NB4 (cell line): Measurements from ENCODE around the gene SRGAP3.
A peak's percentile ranks its signal among the peaks of the same experiment; 100 is the strongest.

Experiments
- DNase-seq: peaks from one replicate; pipeline ENCODE4 v3.0.0; 2010; ENCODE audit warnings: low read depth
- H3K4me3 ChIP-seq: one replicate; pipeline ENCODE4 v1.5.1; 2011; ENCODE audit warnings: mild to moderate bottlenecking, low read depth, low read length, moderate library complexity
- MYC ChIP-seq: IDR thresholded peaks from 2 replicates; pipeline ENCODE4 v1.6.1; 2011; ENCODE audit warnings: low read depth, low read length
- POLR2A ChIP-seq: IDR thresholded peaks from 2 replicates; pipeline ENCODE4 v1.6.1; 2011; ENCODE audit warnings: mild to moderate bottlenecking; ENCODE audit not compliant: insufficient read length; ENCODE audit errors: extremely low read depth
- TF ChIP-seq, protein P1 (sequence below): IDR thresholded peaks from 2 replicates; pipeline ENCODE4 v1.6.1; 2011; ENCODE audit warnings: low read depth, low read length
- TF ChIP-seq, protein P2 (sequence below): IDR thresholded peaks from one replicate; pipeline ENCODE4 v1.5.1; 2012; ENCODE audit warnings: low read depth, low read length

SRGAP3 gene

DNA sequence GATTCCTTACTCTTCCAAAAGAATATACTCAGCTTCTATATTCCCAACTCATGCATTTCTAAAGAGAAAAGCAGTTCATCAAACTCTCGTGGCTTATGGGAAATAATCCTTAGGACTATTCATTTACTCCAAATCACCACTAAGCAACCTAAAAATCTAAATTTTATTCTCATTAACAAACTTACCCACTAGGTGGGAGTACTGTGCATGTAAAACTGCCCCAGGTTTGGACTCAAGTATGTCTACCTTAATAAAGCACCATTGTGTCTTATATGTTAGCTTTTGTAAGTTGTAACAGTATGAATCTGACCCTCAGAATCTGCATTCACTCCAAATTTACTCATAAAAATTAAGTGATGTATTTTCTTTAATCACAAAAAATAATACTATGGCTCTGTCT lies 311.4 kb downstream of the SRGAP3 start:
- H3K4me3 ChIP-seq: no peak overlapping the region
- DNase-seq: peak; percentile 43
- TF ChIP-seq, protein P1, sequence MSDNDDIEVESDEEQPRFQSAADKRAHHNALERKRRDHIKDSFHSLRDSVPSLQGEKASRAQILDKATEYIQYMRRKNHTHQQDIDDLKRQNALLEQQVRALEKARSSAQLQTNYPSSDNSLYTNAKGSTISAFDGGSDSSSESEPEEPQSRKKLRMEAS: no peak

DNA sequence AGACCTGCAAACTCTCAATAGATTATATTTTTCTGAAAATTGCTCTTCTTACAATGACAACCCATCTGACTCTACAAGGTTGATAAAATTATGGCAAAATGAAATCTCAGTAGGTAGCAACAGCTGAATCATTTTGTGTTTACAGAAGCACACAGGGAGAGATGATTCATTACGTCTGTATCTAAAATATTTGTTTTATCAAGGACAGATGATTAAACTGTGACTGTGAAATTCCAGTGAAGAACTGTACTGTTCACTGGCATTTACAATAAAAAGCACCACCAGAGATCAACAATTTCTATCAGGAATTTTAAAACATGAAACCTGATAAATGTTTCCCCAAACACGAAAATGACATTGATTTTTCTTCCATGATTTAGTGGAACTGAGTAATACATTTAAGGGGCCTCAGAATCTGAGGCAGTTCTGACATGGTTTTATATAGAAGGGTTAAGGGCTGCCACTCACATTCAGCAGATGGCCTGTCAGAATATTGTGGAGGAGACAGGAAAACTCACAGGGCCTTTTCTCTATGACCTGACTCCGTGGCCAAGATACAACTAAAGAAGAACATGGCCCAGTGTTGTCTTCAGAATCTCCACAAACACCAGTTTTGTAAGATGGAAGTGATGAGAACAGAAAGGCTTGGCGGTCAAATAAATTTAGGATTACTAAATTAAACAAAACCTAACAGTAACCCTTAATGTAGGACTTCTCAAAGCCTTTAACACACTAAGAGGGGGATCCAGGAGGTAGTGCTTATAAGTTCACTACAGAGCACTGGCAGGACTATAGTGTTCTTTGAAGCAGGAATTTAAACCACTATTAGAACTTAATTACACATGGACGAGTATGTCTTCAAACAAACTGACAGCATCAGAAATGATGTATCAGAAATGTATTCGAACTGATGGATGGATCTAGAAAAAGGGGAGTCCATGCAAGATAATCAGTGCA lies 312.1 kb downstream of the SRGAP3 start:
- DNase-seq: no peak
- H3K4me3 ChIP-seq: no peak overlapping the region
- TF ChIP-seq, protein P2, sequence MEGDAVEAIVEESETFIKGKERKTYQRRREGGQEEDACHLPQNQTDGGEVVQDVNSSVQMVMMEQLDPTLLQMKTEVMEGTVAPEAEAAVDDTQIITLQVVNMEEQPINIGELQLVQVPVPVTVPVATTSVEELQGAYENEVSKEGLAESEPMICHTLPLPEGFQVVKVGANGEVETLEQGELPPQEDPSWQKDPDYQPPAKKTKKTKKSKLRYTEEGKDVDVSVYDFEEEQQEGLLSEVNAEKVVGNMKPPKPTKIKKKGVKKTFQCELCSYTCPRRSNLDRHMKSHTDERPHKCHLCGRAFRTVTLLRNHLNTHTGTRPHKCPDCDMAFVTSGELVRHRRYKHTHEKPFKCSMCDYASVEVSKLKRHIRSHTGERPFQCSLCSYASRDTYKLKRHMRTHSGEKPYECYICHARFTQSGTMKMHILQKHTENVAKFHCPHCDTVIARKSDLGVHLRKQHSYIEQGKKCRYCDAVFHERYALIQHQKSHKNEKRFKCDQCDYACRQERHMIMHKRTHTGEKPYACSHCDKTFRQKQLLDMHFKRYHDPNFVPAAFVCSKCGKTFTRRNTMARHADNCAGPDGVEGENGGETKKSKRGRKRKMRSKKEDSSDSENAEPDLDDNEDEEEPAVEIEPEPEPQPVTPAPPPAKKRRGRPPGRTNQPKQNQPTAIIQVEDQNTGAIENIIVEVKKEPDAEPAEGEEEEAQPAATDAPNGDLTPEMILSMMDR: no peak
- TF ChIP-seq, protein P1: no peak
- TF ChIP-seq MYC (no peak), POLR2A (no peak)

DNA sequence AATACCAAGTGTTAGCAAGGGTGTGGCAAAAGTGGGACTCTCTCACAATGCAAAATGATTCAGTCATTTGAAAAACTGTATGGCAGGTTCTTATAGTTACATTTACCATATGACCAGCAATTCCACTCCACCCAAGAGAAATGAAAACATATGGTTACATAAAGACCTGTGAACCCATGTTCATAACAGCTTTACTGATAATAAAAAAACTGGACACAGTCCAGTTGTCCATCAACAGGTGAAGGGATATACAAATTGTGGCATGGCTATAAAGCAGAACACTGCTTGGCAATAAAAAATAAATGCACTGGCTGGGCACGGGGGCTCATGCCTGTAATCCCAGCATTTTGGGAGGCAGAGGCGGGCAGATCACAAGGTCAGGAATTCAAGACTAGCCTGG lies 316.9 kb downstream of the SRGAP3 start:
- no peak for DNase-seq
- H3K4me3 ChIP-seq: no peak overlapping the region
- TF ChIP-seq, protein P1: no peak
- TF ChIP-seq, protein P2: no peak
- TF ChIP-seq MYC (no peak), POLR2A (no peak)

DNA sequence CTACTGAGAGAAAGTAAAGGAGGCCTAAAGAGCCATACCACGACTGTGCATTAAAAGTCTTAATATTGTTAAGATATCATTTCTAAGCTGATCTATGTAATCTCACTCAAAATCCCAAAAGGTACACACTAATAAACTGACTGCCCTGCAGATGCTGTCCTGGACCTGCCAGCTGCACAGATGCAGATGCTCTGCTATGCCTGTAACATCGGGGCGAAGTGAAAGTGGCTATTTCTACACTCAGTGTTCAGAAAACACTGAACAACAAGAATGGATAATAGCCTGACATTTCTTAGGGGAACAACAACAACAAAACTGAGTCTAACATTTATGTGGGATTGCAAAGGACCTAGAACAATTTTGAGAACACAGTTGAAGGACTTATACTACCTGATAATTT lies 318.1 kb downstream of the SRGAP3 start:
- no peak overlapping the region for H3K4me3 ChIP-seq
- DNase-seq: no peak
- TF ChIP-seq, protein P1: no peak
- TF ChIP-seq, protein P2: no peak
- TF ChIP-seq POLR2A (no peak), MYC (no peak)
